GM19397 (cell line): ENCODE data around the gene RAB30.
A peak's percentile ranks its signal among the peaks of the same experiment; 100 is the strongest.

Experiments
- ATAC-seq: cut with Tn5 transposase; IDR thresholded peaks from one replicate; pipeline ENCODE4 v1.9.1; 2021; ENCODE audit warnings: mild to moderate bottlenecking, moderate library complexity; ENCODE audit not compliant: unreplicated experiment

Gene RAB30

DNA sequence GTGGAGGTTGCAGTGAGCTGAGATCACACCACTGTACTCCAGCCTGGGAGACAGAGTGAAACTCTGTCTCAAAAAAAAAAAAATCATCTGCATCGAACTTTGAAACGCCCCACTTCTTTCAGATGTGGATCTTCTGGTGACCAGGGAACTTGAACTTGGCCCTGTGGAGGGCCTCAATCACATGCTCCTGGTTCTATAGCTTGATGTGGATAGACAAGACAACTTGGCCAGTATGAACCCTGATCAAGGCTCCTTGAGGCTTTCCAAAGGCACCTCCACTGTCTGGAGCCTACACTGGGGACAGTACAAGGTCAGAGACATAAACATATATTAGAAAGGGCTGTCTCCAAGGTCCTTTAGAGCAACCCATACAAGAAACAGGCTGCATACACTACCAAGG lies 30.6 kb downstream of the RAB30 start:
- no peak for ATAC-seq

DNA sequence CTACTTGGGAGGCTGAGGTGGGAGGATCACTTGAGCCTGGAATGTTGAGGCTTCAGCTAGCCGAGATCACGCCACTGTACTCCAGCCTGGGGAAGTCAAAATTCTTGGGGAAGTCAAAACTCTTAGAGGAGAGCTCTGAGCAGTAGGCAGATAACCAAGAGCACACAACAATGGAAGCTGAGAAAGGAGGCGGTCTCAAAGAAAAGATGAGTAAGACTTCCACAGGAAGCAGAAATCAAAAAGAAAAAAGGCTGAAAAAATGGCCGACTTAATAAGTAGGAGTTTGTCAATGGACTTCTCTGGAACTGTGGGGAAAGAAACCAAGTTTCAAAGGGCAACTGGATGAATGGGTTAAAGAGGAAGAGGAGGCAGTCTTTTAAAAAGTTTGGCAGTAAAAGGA lies 32.1 kb downstream of the RAB30 start:
- ATAC-seq: no peak

DNA sequence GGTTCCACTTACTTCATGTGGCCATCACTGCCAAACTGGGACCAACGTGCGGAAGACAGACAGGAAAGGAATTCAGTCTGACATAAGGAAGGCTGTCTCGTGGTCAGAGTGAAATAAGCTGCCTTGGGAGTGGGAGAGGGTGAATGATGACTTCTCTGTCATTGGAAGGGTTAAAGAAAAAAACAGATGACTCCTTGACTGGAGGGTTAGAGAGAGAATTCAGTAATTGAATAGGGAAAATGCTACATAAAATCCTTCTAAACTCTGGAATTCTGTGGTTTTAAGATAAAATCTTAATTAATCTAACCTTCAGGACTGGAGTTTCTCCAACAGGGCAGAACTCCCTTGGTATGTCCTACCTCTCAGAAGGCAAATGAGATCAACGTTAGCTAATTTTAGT lies 33.8 kb downstream of the RAB30 start:
- ATAC-seq: no peak

DNA sequence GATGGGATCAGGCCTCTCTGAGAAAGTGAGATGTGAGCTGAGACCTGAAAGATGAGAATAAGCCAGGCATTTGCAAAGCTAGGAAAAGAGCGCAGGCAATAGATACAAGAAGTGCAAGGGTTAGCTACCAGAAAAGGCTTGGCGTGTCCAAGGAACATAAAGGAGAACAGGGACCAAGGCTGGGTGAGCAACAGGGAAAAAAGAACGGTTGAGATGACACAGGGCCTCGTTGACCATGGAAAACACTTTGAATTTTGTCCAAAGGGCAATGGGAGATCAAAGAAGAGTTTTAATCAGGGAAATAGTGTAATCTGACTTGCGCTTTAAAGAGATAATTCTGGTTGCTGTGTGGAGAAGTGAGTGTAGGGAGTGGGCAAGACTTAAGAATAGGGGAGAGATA lies 35.0 kb downstream of the RAB30 start:
- no peak for ATAC-seq

DNA sequence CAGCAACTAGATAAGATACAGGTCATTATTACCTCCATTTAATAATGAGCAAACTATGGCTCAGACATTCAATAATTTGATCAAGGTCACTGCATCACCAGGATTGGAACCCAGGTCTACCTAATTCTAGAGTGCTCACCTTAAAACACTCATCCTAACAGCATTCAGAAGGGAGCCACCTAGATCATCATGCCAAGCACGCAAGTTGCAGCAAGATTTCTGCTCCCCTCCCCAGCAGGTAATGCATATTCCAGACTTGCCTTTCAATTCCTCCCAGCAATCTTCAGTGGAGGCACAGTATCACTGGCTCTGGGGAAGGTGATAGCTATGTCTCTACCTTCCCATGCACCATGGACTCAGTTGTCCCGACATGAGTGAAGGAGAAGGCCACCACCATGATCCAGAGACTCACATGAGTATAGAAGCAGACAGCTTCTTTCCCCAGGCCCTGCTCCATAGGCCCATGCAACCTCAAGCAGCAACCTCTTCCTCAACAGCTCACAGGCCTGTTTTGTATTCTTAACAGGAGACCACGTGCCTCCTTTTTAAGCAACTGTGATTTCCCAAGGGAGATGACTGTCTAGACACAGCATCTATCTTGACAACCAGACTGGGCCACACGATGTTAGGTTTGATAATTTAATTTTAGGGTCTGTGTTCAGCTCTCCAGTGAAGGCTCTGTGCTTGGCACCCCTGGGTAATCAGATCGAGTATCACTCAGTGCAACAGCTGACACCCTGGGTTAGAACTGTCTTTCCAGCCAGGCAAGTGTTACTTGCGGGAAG lies 36.4 kb downstream of the RAB30 start:
- peak; percentile 81 for ATAC-seq

DNA sequence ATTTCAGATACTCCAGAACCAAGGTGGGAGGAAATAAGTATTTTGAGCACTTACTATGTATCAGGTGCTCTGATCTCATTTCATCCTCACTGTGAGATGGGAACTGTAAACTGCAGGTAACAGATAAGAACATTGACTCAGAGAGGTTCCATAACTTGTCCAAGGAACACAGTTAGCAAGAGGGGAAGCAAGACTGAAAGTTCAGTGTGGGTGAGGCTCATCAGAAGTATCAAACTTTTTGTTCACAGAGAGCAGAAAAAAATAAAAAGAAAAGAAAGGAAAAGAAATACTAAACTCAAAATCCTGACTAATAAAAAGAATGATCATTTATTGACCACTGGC lies 37.1 kb downstream of the RAB30 start:
- no peak for ATAC-seq

DNA sequence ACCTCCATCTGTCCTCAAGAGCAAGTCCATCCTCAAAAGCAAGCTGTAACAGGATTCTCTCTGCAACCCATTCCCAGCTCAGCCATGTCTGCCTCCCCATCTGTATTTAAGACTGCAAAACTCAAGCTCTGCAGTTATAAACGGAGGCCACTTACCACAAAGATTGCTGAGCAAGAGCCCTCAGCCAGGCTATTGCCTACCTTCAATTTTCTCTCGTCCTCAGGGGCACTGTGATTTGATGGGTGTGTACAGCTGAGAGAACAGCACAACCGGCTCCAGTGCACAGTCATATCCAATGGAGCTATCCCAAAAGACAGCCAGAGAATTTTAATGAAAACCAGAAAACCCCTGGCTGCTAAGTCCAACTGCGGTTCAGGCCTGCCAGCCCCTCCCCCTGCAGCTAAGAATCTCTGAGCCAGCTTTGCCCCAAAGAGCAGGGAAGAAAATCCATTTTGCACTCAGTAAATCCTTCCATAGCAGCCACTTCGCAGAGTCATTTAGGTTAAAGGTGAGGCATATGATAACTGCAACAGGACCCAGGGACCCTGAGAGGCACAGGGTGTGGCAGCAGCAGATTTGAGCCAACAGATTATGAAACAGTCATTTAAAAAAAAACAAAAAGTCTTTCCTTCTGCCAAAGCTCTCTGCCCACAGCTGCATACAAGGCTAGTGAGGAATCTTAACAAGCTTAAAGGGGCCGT lies 37.6 kb downstream of the RAB30 start:
- ATAC-seq: no peak

DNA sequence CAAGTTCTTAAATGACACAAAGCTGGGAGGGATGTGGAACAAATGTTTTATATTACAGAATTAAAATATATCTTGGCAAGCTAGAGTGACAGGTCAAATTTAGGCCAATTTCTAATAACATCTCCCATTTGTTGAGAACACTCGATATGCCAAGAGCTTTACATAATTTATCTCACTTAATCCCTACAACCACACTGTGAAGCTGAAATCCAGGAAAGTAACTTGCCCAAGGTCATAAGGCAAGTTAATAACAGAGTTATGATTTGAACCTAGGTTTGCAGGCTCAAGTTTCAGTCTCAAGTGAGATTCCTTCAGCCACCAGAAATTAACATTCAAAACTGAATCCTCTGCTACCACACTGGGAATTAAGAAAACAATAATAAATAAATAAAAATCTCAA lies 38.3 kb downstream of the RAB30 start:
- ATAC-seq: no peak

DNA sequence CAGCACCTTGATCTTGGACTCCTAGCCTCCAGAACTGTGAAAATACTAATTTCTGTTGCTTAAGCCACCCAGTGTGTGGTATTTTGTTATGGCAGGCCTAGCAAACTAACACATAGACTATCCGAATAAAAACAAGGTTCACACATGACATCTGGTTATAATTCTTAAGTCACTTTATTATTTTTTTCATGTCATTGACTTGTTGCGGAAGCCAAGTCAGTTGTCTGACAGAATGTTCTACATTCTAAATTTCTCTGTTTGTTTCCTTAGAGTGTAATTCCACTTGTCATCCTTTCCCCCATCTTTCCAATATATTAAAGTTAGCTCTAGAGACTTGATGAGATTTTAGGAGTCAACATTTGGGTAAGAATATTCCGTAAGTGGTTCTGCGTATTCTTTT lies 40.6 kb downstream of the RAB30 start:
- ATAC-seq: no peak

DNA sequence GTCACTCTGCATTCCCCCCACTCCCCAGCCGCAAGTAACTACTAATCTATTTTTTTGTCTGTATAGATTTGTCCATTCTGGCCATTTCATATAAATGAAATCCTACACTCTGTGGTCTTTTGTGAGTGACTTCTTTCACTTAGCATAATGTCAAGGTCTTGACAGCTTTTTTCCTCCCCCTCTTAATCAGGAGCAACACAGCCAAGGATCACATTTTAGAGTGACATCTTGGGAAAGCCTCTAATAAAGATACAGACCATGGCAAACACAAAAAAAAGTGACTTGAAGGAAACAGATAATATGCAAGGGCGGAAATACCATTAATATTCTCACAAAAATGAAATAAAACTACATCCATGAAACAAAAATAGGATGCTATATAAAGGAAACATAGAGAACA lies 43.9 kb downstream of the RAB30 start:
- ATAC-seq: no peak

DNA sequence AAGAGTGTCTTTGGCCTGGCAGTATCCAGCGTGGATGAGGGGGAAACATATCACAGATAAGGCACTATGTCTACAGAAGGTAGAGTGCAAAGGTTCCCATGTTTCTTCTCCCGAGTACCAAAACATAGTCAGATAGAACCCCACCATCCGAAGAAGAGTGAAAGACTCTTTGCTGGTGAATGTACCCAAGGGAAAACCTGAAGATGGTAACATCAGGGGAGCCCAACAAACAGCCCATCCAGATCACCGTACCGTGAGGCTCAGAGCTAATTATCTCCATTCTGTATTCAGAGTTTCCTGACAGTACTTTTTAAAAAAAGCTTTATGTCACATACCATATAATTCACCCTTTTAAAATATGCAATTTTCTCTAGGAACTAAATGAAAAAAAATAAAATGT lies 44.4 kb downstream of the RAB30 start:
- ATAC-seq: no peak

DNA sequence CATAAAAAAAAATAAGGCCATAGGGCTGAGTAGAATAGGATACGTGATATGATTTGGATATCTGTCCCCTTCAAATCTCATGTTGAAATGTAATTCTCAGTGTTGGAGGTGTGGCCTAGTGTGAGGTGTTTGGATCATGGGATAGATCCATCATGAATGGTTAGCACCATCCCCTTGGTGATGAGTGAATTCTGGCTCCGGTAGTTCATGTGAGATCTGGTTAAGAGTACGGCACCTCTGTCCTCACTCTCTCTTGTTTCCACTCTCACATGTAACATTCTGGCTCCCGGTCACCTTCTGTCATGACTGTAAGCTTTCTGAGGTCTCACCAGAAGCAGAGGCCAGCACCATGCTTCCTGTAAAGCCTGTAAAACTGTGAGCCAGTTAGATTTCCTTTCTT lies 45.5 kb downstream of the RAB30 start:
- no peak for ATAC-seq

DNA sequence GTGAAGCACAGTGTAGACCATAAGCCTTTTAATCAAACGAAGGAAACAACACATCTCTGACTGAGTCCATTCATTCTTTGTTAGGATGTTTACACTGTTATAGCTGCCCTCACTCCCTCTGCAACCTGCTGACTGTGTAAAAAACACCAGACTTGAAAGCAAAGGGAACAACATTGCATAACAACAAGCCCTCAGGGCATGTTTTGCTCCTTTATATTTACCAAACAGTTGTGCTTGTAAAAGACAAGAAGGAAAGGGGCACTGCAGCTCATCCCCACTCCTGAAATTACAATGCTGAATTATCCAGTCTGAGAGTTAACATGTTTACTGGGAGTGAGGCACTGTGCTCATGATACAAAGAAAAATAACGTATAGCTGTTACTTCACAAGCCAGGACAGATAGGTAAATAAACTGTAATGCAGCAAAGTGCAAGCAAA lies 46.4 kb downstream of the RAB30 start:
- no peak for ATAC-seq

DNA sequence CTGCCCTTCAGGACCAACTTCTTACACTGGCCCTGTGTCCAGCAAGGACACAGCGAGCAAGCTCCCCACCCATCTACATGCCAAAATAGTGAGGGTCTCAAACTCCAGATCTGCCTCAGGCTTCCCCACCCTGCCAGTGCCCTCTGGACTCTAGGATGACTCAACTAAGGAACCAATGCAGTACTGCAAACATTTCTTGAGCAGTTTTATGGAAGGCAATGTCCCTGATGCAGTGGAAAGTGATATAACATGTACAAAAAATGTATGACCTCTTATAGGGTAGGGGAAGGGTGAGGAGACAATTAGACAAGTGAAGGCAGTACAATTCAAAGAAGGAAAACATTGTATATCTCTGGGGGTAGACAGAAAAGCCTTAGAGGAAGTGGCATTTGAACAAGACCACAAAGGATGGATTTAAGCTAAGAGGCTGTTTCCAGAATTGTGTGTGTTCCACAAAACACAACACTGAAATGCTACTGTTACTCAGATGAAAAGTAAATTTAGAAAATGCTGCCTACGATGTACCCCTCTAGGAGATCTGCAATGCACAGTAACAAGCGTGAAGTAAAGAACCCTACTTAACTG lies 47.3 kb downstream of the RAB30 start:
- no peak for ATAC-seq

DNA sequence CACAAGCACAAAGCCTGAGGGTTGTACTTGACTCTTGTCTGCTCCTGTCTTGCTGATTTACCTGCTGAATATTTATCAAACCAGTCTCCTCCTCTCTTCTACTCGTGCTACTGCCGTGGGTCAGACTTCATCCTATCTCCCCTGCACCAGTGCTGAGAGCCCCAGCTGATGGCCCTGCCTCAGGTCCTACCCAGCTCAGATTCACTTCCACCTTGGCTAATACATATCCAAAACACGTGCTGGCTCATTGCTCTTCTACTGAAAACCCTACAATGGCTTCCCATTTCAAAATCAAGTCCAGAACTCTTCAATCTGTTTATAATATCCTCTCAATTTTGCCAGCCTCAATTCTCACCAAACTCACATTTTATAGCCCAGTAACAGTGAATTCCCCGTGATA lies 48.3 kb downstream of the RAB30 start:
- ATAC-seq: no peak

DNA sequence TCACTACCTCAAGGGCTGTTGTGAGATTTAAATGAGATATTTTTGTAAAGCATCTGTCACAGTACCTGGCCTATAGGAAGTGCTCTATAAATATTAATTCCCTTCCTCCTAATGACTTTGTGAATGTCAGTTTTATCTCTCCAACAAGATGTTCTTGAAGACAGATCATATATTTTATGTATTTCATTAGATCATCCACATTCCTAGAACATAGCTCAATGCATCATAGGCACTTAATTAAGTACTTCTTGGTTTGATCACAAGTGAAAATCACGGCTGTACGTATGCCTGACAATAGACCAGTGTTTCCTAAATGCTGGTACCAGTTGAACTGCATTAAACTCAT lies 49.9 kb downstream of the RAB30 start:
- no peak for ATAC-seq

DNA sequence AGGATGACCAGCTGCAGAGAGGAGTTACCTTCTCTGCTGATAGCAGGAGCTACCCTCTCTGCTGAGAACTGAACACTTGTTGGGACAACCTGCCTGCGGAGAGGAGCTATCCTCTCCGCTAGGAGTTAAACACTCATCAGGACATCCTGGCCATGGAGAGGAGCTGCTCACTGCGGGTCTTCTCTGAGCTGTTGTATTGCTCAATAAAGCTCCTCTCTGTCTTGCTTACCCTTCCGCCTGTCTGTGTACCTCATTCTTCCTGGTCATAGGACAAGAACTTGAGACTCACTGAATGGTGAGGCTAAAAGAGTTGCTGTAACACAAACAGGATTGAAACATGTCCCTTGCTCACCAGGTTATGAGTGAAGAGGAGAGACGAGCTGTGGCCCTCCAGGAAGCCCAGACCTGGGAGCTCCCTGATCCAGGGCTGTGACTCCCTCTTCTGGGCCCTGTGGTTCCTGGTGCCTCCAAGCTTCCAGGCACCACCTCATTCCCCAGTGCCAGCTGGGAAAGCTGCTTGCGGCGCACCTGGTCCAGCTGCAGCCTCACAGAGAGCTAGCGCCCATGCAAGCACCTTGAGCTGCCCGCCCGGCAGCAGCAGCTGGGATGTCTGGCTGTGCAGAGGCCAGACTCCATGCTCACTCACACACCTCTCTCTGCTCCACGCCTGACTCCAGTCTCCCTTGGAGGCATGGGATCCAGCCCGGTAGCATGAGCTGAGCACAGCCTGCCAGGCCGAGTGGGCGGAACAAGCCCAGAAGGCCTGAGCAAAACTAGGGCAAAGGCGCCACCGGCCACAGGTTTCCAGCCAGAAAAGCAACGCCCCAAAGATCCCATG lies 50.5 kb downstream of the RAB30 start:
- no peak for ATAC-seq

DNA sequence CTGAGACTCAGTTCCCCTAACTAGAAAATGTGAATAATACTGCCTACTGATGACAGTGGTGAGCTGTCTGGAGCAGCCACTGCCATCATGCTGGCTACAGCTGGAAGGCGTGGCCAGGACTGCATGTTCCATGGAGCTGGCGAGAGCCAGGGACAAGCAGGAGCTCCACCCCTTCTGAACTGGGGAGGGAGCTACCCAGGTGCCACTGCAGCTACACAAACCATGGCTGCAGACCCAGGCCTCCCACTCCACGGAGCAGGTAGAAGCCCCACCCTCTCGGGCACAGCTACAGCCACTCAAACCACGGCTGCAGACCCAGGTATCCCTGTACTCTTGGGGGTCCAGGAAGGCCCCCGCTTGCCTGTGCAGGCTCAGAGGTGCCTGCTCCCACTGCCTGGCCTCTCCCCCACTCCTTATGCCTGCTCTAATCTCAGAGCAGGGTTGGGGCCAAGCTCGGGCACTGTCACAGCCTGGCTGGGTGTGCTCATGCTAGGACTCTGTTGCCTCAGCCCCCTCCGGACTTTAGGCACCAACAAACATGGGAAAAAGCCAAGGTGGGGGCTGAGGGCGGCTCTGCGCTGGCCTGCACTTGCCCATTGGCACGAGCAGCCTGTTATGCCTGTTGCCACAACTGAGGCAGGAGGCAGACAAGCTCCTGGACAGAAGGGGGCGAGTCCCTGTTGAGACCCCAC lies 51.7 kb downstream of the RAB30 start:
- no peak for ATAC-seq

DNA sequence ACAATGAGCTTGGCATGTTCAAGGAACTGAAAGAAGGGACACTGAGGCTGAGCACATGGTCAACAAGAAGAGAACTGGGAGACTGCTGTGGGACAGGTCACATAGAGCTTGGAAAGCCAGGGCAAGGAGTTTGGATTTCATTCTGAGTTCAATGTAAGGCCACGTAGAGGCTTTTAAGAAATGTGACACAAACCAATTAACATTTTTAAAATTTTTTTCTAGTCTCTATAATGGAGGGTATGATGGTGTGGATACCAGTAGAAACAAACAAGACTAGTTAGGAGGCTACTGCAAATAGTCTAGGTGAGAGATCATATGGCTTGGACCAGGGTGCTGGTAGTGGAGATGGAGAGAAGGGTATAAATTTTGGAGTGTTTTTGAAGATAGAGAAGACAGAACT lies 56.7 kb downstream of the RAB30 start:
- ATAC-seq: no peak

DNA sequence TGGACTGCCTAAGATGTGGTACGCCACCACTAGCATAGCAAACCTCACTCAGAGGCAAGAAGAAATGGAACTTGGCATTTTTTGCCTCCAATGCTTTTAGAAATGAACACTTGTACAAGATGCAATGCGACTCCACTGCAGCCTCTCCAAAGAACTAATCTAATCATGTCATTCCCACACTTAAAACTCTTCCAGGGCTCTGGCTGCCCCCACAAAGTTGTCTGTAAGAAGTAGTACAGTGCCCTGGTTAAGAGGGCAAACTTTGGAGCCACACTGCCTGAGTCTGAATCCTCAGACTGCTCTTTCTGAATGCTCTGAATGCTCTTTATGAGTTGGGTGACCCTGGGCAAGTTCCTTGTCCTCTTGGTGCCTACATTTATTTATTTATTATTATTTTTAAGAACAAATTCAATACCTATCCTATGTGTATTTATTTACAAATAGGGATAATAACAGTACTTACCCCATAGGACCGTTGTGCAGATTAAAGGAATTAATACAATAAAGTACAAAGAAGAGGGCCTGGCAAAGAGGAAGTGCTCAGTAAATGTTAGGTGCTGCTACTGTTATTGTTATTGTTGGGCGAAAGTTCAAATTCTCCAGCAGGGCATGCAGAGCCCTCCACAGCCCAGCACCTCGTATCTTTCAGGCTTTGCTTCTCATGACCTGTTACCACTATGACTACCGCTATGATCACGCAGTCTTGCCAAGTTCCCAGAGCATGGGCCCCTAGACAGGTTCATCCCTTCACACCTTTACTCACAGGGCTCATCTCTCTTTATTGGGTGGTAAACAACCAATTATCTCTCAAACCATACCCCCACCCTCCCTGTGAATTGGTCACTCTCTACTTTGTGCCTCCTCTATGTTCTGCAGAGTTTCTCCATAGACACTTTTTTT lies 59.3 kb downstream of the RAB30 start:
- no peak for ATAC-seq
